ENCODE data around the gene RICTOR.
"Not testable (repeated sequence)": the region's sequence is repeated elsewhere in the genome, so short reads cannot be mapped to it uniquely, and the experiment has no call there.

RICTOR gene

DNA sequence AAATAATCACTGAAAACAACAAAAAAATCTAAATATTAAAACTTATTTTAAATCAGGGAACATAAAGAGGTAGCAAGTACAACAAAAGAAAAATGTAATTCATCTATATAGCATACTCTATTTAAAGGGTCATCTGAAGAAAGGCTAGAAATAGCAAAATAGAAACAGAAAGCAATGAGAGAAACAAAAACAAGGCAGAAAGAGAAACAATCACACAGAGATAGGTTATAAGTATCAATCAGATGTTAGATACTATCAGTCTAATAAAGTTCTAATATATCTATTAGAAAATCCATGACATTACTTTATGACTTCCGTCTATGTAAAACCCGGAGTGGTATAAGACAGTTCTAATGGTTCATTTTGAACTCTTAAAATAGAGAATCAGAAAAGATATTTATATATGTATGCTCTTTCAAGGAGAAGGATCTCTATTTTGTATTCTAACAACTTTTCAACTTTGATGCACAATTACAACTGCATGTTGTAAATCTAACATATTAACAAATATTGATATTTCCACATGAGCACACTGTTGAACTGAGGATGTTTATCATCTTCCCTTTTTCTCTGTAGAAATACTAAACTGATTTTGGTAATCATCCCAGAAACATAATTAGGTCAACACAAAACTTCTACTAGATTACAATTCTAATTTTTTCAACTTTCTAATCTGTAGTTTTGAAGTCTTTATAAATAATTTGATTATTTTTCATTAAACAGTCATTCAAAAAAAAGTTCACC is 15.8 kb downstream of the RICTOR start:
- DNase-seq (ENCODE audit: low read depth): no peak

DNA sequence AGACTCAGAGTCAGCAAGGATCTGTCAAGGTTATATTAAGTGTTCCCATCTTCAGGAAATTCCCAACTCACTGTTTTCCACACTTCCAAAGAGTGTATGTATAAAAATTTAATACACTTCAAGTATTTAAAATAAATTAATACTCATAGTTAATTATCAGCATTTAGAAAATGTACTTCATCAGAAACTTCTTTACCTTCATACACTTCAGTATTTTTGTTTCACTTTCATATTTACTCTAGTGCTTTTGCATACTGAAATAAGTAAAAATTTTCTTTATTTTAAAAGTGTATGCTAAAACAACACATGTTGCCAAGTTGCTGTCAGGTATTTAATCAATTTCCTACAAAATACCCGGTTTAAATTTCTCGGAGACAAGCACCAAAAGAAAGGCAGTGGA is 16.5 kb downstream of the RICTOR start:
- DNase-seq (ENCODE audit: low read depth): no peak

DNA sequence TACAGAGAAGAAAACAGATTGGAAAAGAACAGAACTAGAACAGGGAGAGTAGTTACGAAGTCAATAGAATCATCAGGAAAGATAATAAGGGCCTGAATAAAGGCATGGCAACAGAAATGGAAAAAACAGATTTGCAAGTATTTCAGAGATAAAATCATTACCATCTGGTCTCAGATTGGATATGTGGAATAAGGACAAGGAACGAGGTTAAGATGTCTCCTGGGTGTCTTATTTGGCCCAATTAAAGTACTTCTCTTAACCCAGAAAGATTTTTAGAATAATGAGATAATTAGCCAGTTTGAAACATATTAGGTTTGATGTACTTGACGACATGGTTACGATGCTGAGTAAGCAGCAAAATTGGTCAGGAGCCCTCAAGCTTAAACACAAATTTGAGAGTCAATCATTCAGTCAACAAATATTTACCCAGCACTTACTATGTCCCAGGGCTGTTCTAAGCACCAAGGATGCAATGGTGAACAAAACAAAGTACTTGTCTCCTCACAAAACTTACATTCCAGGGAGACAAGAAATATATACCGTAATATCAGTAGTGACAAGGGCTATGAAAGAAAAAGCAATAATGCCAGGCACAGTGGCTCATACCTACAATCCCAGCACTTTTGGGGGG is 18.3 kb downstream of the RICTOR start:
- no peak for DNase-seq (ENCODE audit: low read depth)

DNA sequence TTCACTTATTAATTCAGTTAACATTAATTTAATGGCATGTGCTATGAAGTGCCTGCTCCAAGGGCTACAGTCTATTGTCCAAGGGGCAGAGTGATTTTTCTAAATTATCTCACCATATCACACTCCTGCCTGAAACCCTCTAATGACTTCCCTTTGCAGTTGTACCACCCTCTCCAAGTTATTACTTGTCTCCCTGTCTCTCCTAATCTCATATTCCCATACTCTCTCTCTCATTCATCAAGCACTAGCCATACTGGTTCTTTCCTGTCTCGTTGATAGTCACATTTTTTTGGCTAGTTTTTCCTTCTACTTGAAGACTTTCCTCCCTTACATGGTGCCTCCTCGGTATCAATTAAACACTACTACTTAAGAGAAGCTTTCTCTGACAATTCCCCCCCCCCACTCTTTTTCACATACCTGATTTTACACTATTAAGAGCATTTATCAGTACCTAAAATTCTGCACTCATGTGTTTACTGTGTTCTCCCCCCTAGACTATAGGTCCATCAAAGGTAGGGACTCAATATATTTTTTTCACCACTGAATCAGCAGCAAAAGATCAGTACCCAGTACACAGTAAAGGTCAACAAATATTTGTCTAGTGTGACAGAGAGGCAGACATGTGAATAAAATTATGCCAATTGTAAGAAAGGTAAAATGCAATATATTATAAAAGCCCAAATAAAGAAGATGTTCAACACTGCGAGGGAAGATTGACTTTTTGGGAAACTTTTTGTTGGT is 19.0 kb downstream of the RICTOR start:
- DNase-seq (ENCODE audit: low read depth): no peak

DNA sequence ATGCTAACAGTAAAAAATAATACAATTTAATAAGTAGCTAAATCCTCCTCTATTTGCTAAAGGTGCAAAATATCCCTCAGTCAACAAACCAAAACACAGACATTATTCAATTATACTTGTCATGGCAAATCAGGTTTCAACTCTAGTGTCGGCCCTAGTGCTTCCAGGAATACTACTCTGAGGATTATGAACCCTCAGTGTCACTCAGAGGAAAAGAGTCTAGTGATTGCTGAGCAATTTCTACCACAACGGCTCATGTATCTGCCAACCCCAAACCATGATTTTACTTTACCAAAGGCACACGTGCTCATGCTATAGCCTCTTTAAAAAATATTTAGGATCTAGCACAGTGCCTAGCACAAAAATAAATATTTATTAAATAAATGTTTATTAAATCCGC is 21.0 kb downstream of the RICTOR start:
- DNase-seq (ENCODE audit: low read depth): no peak

DNA sequence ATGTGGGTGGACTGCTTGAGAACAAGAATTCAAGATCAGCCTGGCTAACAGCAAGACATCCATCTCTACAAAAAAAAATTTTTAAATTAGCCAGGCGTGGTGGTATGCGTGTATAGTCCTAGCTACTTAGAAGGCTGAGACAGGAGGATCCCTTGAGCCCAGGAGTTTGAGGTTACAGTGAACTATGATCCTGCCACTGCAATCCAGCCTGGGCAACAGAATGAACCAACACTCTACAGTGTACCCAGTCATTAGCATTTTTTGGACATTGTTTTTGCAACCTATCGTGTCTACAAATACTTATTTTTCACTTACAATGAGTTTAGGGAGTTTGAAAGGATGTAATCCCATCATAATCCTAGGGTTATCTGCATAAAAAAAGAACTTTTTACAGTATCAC is 22.1 kb downstream of the RICTOR start:
- DNase-seq (ENCODE audit: low read depth): no peak

DNA sequence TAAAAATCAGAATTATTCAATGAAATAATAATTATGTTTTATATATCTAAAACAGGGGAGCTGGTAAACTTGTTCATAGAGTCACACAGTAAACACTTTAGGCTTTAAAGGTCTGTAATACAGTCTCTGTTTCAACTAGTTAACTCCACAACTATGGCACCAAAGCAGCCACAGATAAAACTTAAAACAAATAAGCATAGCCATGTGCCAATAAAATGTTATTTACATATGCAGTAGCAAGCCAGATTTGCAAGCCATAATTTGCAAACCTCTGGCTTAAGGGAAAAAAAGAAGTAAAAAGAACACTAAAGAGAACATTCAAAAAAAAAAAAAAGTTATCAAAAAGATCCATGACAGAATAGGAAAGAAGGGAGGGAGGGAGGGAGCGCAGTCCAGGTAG is 24.9 kb downstream of the RICTOR start:
- DNase-seq (ENCODE audit: low read depth): no peak

DNA sequence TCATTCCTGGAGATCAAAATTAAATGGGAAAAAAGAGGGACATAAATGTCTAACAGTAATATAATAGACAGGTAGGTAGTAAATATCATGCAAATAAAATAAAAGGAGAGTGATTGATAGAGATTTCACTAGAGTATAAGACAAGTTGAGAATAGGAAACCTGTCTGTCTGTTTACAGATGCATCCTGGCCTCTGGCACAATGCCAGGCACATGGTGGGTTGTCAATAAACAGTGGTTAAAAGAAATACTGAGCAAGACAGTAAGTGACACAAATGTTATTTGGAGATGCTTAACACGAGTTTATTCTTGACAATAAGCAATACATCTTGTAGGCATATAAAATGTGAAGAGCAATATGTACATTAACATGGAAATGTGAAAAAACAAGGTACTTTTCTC is 33.3 kb downstream of the RICTOR start:
- no peak for DNase-seq (ENCODE audit: low read depth)

DNA sequence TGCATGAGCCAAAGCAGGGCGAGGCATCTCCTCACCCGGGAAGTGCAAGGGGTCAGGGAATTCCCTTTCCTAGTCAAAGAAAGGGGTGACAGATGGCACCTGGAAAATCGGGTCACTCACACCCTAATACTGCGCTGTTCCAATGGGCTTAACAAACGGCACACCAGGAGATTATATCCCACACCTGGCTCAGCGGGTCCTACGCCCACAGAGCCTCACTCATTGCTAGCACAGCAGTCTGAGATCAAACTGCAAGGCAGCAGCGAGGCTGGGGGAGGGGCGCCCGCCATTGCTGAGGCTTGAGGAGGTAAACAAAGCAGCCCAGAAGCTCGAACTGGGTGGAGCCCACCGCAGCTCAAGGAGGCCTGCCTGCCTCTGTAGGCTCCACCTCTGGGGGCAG is 39.7 kb downstream of the RICTOR start:
- DNase-seq (ENCODE audit: low read depth): not testable (repeated sequence)

DNA sequence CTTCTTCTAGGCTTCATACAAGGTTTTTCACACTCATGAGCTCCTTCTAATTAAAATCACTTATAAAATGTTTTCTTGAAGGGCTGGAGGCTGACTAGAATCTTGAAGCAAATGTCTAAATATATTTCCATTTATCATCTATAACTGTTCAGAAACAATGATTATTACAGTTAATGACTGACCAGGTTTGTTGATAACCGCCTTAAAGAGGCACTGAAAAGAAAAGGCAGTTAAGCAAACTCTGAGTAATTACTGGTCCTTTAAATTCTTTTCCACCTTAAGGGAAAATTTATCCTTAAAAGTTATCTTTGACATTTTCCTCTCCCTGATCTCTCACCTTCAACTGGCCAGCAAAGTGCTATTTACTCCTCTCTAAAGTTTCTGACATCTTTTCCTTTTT is 43.2 kb downstream of the RICTOR start:
- no peak for DNase-seq (ENCODE audit: low read depth)

DNA sequence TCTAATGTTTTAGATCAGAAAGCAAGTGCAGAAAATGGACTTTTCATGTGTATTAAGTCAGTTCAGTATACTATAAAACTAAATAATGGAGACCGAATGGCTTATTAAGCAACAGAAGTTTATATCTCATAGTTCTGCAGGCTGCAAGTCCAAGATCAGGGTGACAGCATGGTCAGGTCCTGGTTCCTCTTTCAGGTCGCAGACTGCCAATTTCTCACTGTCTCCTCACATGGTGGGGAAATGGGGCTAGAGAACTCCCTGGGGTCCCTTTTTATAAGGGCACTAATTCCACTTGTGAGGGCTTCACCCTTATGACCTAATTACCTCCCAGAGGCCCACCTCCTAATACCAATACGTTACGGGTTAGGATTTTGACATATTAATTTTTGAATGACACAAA is 48.7 kb downstream of the RICTOR start:
- DNase-seq (ENCODE audit: low read depth): no peak

DNA sequence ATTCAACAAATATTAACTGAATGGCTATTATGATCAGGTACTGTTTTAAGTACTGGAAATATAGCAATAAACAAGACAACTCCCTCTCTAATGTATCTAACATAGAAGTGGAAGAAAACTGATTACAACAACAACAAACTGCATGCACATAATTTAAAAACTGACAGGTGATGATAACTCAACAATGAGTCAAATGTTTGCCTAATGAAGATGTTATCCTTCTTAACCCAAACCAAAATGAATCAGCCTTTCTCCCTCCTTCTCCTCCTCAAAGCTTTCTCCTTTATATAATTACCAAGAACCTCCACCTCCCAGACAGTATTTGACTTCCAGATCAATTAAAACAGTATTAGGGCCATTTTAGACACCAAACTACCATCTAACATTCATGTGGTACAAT is 49.3 kb downstream of the RICTOR start:
- no peak for DNase-seq (ENCODE audit: low read depth)

DNA sequence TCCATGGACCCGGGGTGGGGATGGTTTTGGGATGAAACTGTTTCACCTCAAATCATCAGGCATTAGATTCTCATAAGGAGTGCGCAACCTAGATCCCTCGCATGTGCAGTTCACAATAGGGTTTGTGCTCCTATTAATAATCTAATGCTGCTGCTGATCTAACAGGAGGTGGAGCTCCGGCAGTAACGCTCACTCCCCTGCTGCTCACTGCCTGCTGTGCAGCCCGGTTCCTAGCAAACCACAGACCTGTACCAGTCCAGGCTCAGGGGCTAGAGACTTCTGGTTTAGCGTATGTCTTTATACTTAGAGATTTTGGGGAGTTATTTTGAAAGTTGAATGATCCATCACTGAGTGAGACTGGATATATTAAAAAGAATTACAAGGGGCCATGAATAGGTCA is 50.2 kb downstream of the RICTOR start:
- DNase-seq (ENCODE audit: low read depth): no peak

DNA sequence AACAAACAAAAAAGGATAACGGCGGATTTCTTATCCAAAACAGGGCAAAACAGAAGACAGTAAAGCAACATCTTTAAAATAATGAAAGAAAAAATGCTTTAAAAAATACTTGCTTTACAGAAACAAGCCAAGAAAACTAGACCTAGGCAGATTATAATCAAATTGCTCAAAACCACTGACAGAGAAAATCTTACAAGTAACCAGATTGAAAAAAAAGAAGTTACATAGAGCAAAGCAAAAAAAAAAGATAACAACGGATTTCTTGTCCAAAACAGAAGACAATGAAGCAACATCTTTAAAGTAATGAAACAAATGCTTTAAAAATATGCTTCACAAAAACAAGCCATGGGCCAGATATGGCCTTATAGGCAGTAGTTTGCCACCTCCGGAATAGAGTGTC is 51.1 kb downstream of the RICTOR start:
- no peak for DNase-seq (ENCODE audit: low read depth)

DNA sequence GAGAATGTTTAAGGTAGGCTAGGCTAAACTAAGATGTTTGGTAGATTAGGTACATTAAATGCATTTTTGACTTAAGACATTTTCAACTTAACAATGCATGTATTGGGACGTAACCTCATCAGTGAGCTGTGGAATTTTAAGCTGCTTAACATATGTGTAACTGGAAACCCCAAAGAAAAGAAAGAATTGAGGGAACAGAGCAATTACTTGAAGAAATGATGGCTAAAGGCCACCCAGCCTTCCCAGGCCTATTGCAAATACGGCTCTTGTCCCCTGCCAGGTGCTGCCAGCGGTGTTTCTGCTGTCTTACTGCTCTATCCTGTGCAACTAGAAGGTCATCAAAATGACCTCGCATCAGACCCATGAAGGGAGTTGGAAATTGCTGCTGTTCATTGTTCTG is 52.0 kb downstream of the RICTOR start:
- DNase-seq (ENCODE audit: low read depth): no peak

DNA sequence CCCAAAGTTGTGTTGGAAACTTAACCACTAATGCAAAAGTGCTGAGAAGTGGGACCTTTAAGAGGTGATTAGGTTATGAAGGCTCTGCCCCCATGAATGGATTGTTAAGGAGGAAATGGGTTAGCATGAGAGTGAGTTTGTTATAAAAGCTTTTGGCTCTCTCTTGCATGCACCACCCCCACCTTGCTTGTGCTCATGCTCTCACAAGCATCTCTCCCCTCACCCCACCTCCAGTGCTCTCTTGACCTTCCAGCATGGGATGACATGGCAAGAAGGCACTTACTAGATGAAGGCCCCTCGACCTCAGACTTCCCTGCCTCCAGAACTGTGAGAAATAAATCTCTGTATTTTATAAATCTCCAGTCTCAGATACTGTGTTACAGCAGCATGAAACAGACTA is 52.8 kb downstream of the RICTOR start:
- DNase-seq (ENCODE audit: low read depth): no peak

DNA sequence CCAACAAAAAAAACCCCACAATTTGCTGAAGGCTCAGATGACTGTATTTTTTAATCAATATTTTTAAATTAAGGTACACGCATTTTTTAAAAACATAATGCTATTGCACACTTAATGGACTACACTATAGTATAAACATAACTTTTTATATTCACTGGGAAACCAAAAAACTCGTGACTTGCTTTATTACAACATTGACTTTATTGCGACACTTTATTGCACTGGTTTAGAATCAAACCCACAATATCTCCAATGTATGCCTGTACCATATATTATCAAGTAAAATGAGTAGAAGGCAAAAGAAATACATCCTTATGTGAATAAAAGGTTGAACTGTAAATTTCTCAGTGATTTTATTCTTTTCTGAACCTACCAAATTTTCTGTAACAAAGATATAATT is 53.7 kb downstream of the RICTOR start:
- no peak for DNase-seq (ENCODE audit: low read depth)

DNA sequence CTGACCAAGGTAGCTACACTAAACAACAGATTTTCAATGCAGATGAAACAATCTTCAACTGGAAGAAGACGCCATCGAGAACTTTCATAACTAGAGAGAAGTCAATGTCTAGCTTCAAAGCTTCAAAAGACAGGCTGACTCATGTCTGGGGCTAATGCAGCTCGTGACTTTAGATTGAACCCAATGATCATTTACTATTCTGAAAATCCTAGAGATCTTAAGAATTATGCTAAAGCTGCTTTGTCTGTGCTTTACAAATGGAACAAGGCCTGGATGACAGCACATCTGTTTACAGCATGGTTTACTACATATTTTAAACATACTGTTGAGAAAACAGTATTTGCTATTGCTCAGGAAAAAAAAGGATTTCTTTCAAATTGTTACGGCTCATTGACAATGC is 54.9 kb downstream of the RICTOR start:
- DNase-seq (ENCODE audit: low read depth): no peak

DNA sequence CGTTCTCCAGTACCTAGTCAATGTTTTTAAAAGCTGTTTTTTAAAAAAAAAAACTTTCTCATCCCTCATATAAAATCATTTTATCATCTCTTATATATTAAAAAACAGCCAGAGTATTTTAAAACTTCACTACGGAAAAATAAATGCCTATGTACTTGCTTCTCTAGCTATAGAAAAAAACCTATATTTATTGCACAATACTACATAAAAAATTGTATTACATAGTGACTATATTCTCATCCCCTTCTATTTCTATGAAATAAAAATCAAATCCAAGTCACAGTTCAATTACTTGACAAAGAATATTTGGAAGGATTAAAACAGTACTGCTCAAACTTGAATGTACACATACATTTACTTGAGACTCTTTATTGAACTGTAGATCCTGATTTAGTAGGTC is 56.7 kb downstream of the RICTOR start:
- no peak for DNase-seq (ENCODE audit: low read depth)

DNA sequence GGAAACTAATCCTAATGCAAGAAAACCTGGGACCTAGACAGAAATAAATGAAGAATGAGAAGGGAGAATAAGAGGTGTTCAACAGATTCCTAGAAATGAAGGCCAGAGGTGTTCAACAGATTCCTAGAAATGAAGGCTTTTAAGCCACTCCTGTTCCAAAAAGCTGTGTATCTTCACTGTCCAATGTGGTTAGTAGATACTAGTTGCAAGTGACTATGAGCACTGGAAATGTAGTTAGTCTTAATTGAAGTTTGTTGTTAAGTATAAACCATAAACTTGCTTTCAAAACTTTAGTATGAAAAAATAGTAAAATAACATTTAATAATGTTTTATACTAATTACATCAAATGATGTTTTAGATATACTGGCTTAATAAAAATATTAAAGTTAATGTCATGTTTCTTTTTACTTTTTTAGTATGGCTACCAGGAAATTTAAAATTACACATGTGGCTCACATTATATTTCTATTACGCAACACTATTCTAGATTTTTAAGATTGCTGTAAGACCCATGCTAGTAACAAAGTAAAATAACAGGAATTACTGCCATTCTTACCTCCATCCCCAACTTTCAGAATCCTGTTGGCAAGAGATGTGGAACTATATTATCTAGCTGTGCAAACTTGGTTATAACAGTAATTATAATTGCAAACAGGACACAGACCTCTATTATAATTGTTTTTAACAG is 57.5 kb downstream of the RICTOR start:
- no peak for DNase-seq (ENCODE audit: low read depth)

DNA sequence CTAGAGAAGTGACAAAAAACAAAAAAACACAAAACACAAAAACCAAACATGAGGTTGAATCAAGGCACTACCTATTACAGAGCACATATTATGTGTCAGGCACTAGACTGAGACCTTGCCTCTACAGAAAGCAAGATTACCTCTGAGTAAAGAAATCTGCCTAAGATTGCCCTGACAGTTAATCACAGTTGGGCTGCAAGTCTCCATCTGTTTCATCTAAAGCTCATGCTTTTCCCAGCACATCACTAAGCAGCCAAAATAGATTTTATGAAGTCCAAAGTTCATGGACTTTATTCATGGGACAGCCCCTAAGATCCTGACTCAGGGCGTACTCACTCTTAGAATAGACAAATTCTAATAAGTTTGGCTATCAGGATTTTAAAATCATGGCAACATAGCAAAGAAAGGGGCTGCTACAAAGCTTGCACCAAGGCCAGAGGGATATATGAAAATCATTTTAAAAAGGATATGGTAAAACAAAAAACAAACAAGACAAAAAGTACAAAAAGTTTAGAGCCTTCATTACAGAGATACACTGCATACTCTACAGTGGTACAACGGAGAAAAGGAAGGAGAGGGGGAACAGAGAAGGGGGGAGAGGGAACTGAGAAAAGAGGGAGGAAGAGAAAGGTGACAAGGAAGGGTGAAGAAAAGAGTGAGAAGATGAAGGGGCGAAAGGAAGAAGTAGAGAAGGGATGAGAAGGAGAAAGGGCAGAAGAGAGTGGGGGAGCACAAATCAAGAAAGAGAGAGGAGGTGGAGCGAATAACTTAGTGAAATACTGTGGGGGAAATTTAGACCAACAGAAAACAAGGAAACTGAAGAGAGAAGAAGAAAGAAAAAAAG is 58.2 kb downstream of the RICTOR start:
- DNase-seq (ENCODE audit: low read depth): peak; percentile 78

DNA sequence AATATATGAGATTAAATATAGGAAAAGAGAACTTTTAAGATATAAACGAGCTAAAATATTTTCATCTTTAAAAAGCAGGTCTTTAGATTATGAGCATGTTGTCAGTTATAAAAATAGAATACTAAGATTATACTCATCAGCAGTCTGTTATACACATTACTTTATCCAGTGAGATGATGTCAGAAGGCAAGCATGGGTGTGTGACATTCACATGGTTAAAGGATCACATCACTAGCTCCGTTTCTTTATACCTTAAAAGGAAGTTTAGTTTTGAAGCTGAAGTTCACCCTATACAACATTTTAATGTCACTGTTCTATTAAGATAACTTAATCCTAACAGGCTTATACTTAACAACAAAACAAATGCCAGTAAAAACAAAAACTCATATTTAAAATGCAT is 59.6 kb downstream of the RICTOR start:
- no peak for DNase-seq (ENCODE audit: low read depth)

All from HS-5 (cell line).